WERI-Rb-1 (cell line): ENCODE measurements around the gene RAD51.

ENCODE experiments used
- DNase-seq: peaks from one replicate; pipeline ENCODE4 v3.0.0-alpha.2; 2020
- H3K27ac ChIP-seq: fragments of 250-450 bp; sonication (Bioruptor Pico); 2 replicates; pipeline ENCODE4 v1.5.1; 2020; ENCODE audit warnings: mild to moderate bottlenecking, moderate library complexity
- H3K27me3 ChIP-seq: fragments of 250-450 bp; sonication (Bioruptor Pico); 2 replicates; pipeline ENCODE4 v1.5.1; 2021; ENCODE audit warnings: mild to moderate bottlenecking, low read depth, moderate library complexity; ENCODE audit not compliant: insufficient read depth, severe bottlenecking
- H3K36me3 ChIP-seq: fragments of 250-450 bp; sonication (Bioruptor Pico); 2 replicates; pipeline ENCODE4 v1.5.1; 2020; ENCODE audit warnings: mild to moderate bottlenecking, moderate library complexity
- H3K4me3 ChIP-seq: 2 replicates; pipeline ENCODE4 v1.5.1; 2011; ENCODE audit warnings: low read depth, mild to moderate bottlenecking, control low read depth, low read length
- H3K9me3 ChIP-seq: fragments of 250-450 bp; sonication (Bioruptor Pico); 2 replicates; pipeline ENCODE4 v1.5.1; 2021; ENCODE audit warnings: mild to moderate bottlenecking, moderate library complexity; ENCODE audit not compliant: severe bottlenecking
- CTCF ChIP-seq: IDR thresholded peaks from 2 replicates; pipeline ENCODE4 v1.5.1; 2011; ENCODE audit warnings: low read depth, mild to moderate bottlenecking, control low read depth, inconsistent platforms, low read length

RAD51 gene

GRCh38 chr15:40731034-40731433, 36.1 kb downstream of the RAD51 start:
- no peak overlapping the region for H3K27ac ChIP-seq
- H3K9me3 ChIP-seq = no peaks in the 10 kb centered on the region
- DNase-seq = no peak
- peaks cover 63% of the 10 kb centered on the region for H3K36me3 ChIP-seq
- H3K4me3 ChIP-seq = no peak overlapping the region
- no peak for TF ChIP-seq CTCF
- H3K27me3 ChIP-seq = no peaks in the 10 kb centered on the region

- Histone ChIP-seq H3K4me3 (no peak overlapping the region), H3K36me3 (peaks cover 85% of the 10 kb centered on the region), H3K27ac (no peak overlapping the region)
These were observed 41.6 kb downstream of the RAD51 start for GRCh38 chr15:40736575-40736974.

GRCh38 chr15:40737048-40737447, 42.1 kb downstream of the RAD51 start:
- Histone ChIP-seq H3K27me3 (no peaks in the 10 kb centered on the region), H3K36me3 (peaks cover 84% of the 10 kb centered on the region), H3K27ac (no peak overlapping the region), H3K4me3 (no peak overlapping the region), H3K9me3 (no peaks in the 10 kb centered on the region)
- TF ChIP-seq CTCF = no peak
- no peak for DNase-seq

More at GRCh38 chr15:40736575-40736974, 41.6 kb downstream of the RAD51 start:
- H3K9me3 ChIP-seq = no peaks in the 10 kb centered on the region
- no peak for DNase-seq
- TF ChIP-seq CTCF = no peak
- no peaks in the 10 kb centered on the region for H3K27me3 ChIP-seq

GRCh38 chr15:40739047-40739446, 44.1 kb downstream of the RAD51 start:
- peaks cover 84% of the 10 kb centered on the region for H3K36me3 ChIP-seq
- no peaks in the 10 kb centered on the region for H3K9me3 ChIP-seq
- TF ChIP-seq CTCF = no peak
- no peak for DNase-seq
- no peak overlapping the region for H3K27ac ChIP-seq
- H3K4me3 ChIP-seq = no peak overlapping the region
- H3K27me3 ChIP-seq = no peaks in the 10 kb centered on the region

- Histone ChIP-seq H3K4me3 (no peak overlapping the region), H3K27me3 (no peaks in the 10 kb centered on the region), H3K36me3 (peaks cover 83% of the 10 kb centered on the region), H3K9me3 (no peaks in the 10 kb centered on the region), H3K27ac (no peak overlapping the region)
- no peak for DNase-seq
- peak; percentile 38 for TF ChIP-seq CTCF
These were observed 44.9 kb downstream of the RAD51 start for GRCh38 chr15:40739854-40740253.

- Histone ChIP-seq H3K9me3 (no peaks in the 10 kb centered on the region), H3K27ac (no peak overlapping the region), H3K4me3 (no peak overlapping the region), H3K36me3 (peaks cover 54% of the 10 kb centered on the region), H3K27me3 (no peaks in the 10 kb centered on the region)
- DNase-seq = no peak
- TF ChIP-seq CTCF = no peak
These were observed 48.5 kb downstream of the RAD51 start for GRCh38 chr15:40743485-40743901.
